Measurements from ENCODE around the gene SGK1. TPM values are rescaled to one million over a fixed set of nuclear protein-coding genes. Genes with fewer than 3 reads are reported as not detected.

Gene SGK1
- total and polyA plus RNA-seq, 10 of the 15 experiments (the other 5 are each of a cell fraction or from before 2014, with no cell fraction given), result 0.62 to 5.1 (median 2.9) TPM

GRCh38 chr6:134347885-134348805 is 30.2 kb upstream of the SGK1 start:
- SMC1A ChIA-PET (ENCODE audit: uncharacterized antibody, unreplicated experiment), result interaction anchor here (0.9 to 1.0 kb wide), 2 partner anchors 14 to 23 kb away, joined by 3 read pairs; no protein-coding TSS in a partner anchor
- TF ChIP-seq ZSCAN29 (IDR thresholded peaks at IDR 0.05), result no peak
- no peak for TF ChIP-seq IRF4 (IDR thresholded peaks at IDR 0.05; ENCODE audit: low read depth, low read length)
- no peak for TF ChIP-seq BRCA1 (IDR thresholded peaks at IDR 0.05; ENCODE audit: low read depth, low read length)
- TF ChIP-seq ZNF207 (IDR thresholded peaks at IDR 0.05; ENCODE audit: borderline replicate concordance), result no peak
- TF ChIP-seq, protein P1, sequence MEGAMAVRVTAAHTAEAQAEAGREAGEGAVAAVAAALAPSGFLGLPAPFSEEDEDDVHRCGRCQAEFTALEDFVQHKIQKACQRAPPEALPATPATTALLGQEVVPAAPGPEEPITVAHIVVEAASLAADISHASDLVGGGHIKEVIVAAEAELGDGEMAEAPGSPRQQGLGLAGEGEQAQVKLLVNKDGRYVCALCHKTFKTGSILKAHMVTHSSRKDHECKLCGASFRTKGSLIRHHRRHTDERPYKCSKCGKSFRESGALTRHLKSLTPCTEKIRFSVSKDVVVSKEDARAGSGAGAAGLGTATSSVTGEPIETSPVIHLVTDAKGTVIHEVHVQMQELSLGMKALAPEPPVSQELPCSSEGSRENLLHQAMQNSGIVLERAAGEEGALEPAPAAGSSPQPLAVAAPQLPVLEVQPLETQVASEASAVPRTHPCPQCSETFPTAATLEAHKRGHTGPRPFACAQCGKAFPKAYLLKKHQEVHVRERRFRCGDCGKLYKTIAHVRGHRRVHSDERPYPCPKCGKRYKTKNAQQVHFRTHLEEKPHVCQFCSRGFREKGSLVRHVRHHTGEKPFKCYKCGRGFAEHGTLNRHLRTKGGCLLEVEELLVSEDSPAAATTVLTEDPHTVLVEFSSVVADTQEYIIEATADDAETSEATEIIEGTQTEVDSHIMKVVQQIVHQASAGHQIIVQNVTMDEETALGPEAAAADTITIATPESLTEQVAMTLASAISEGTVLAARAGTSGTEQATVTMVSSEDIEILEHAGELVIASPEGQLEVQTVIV (IDR thresholded peaks at IDR 0.05; ENCODE audit: borderline replicate concordance, partially characterized antibody), result no peak
- no peak for TF ChIP-seq ZBTB4 (CRISPR knock-in tag; IDR thresholded peaks at IDR 0.05)
- TF ChIP-seq, protein P2, sequence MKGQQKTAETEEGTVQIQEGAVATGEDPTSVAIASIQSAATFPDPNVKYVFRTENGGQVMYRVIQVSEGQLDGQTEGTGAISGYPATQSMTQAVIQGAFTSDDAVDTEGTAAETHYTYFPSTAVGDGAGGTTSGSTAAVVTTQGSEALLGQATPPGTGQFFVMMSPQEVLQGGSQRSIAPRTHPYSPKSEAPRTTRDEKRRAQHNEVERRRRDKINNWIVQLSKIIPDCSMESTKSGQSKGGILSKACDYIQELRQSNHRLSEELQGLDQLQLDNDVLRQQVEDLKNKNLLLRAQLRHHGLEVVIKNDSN (IDR thresholded peaks at IDR 0.05; ENCODE audit: borderline replicate concordance, extremely low read length, insufficient read depth, low read depth, low read length), result no peak
- no peak for TF ChIP-seq CBX3 (IDR thresholded peaks at IDR 0.05; ENCODE audit: borderline replicate concordance, low read depth)
- no peak for TF ChIP-seq EGR1 (IDR thresholded peaks at IDR 0.05; ENCODE audit: borderline replicate concordance in 1 of 2, low read depth in 2 of 2, low read length in 2 of 2)
- no peak for TF ChIP-seq NFXL1 (IDR thresholded peaks at IDR 0.05; ENCODE audit: borderline replicate concordance)
- no peak for TF ChIP-seq HDAC6 (IDR thresholded peaks at IDR 0.05; ENCODE audit: unreplicated experiment)
- TF ChIP-seq RFX5 (IDR thresholded peaks at IDR 0.05; ENCODE audit: low read depth, low read length), result no peak
- no peak for TF ChIP-seq CREB1 (IDR thresholded peaks at IDR 0.05; ENCODE audit: low read depth)
- no peak for TF ChIP-seq MTA2 (IDR thresholded peaks at IDR 0.05; ENCODE audit: low read depth)

More at GRCh38 chr6:134347885-134348805, 30.2 kb upstream of the SGK1 start:
- H3K27me3 ChIP-seq (replicated peaks in 1 of 2; ENCODE audit: control insufficient read depth in 2 of 2, insufficient read depth in 2 of 2, low read length in 1 of 2), result no peaks in the 10 kb centered on the region
- DNase-seq (ENCODE audit: low read depth, low spot score) (no peak), ATAC-seq (no peak), FAIRE-seq (no peak)
- BruUV-seq (replicated peaks), result no TSS peak
- H3K4me3 ChIP-seq, result no peak overlapping the region
- in situ Hi-C loops (cut with MboI) (no loop called here), intact Hi-C loops (cut with micrococcal nuclease; ENCODE audit: unreplicated experiment) (no loop called here)
- H3K27ac ChIP-seq (ENCODE audit: control insufficient read depth, insufficient read depth), result no peak overlapping the region
- no peaks in the 10 kb centered on the region for H3K9me3 ChIP-seq (replicated peaks; ENCODE audit: control insufficient read depth, insufficient read depth, low read length)
- H3K4me1 ChIP-seq (ENCODE audit: control insufficient read depth, insufficient read depth, low read length), result no peaks in the 10 kb centered on the region
- RAD21 ChIA-PET (ENCODE audit: unreplicated experiment), result interaction anchor here (1.4 kb wide), 1 partner anchor 24 kb away, joined by 3 read pairs; no protein-coding TSS in a partner anchor
- no peaks in the 10 kb centered on the region for H3K36me3 ChIP-seq (ENCODE audit: control insufficient read depth in 2 of 2, insufficient read depth in 2 of 2, low read length in 1 of 2)
- CTCF ChIA-PET, result no interaction called here
- H3K79me2 ChIP-seq (ENCODE audit: control insufficient read depth, insufficient read depth, low read length), result no peaks in the 10 kb centered on the region
- no peak overlapping the region for H3K4me2 ChIP-seq (ENCODE audit: control insufficient read depth, insufficient read depth)
- no peak overlapping the region for H3K9ac ChIP-seq (ENCODE audit: control insufficient read depth, insufficient read depth, low read length)
- WGBS (ENCODE audit: insufficient coverage, insufficient replicate concordance, low lambda C conversion rate, missing lambda C conversion rate), result 78% methylated on average over 22 of the region's 22 CpGs
- H4K20me1 ChIP-seq (ENCODE audit: control insufficient read depth, insufficient read depth), result no peaks in the 10 kb centered on the region
- POLR2A ChIA-PET, result interaction anchor here (0.6 kb wide), 1 partner anchor 92 kb away, joined by 3 read pairs; no protein-coding TSS in a partner anchor
- no peak overlapping the region for H2AFZ ChIP-seq (ENCODE audit: control insufficient read depth, low read depth, low read length)
